Ishikawa (cell line): ENCODE measurements around the gene MRPL36.

ENCODE experiments used
- CEBPB ChIP-seq: IDR thresholded peaks from 2 replicates; pipeline ENCODE4 v1.6.1; 2012
- CREB1 ChIP-seq: IDR thresholded peaks from 2 replicates; pipeline ENCODE4 v1.6.1; 2012; ENCODE audit warnings: low read depth
- EP300 ChIP-seq: IDR thresholded peaks from 2 replicates; pipeline ENCODE4 v1.6.1; 2012; ENCODE audit warnings: borderline replicate concordance
- NFIC ChIP-seq: IDR thresholded peaks from 2 replicates; pipeline ENCODE4 v1.6.1; 2012
- RAD21 ChIP-seq: IDR thresholded peaks from 2 replicates; pipeline ENCODE4 v1.6.1; 2012; ENCODE audit warnings: low read depth
- TAF1 ChIP-seq: IDR thresholded peaks from 2 replicates; pipeline ENCODE4 v1.6.1; 2012; ENCODE audit warnings: low read depth, mild to moderate bottlenecking
- TCF12 ChIP-seq: IDR thresholded peaks from 2 replicates; pipeline ENCODE4 v1.6.1; 2012; ENCODE audit warnings: low read depth
- YY1 ChIP-seq: IDR thresholded peaks from 2 replicates; pipeline ENCODE4 v1.6.1; 2012; ENCODE audit warnings: low read depth
- TF ChIP-seq, protein P1 (sequence below): IDR thresholded peaks from 2 replicates; pipeline ENCODE4 v1.6.1; 2012
- TF ChIP-seq, protein P2 (sequence below): IDR thresholded peaks from 2 replicates; pipeline ENCODE4 v1.6.1; 2012
- TF ChIP-seq, protein P3 (sequence below): IDR thresholded peaks from 2 replicates; pipeline ENCODE4 v1.6.1; 2012; ENCODE audit warnings: low read depth, mild to moderate bottlenecking

DNA sequence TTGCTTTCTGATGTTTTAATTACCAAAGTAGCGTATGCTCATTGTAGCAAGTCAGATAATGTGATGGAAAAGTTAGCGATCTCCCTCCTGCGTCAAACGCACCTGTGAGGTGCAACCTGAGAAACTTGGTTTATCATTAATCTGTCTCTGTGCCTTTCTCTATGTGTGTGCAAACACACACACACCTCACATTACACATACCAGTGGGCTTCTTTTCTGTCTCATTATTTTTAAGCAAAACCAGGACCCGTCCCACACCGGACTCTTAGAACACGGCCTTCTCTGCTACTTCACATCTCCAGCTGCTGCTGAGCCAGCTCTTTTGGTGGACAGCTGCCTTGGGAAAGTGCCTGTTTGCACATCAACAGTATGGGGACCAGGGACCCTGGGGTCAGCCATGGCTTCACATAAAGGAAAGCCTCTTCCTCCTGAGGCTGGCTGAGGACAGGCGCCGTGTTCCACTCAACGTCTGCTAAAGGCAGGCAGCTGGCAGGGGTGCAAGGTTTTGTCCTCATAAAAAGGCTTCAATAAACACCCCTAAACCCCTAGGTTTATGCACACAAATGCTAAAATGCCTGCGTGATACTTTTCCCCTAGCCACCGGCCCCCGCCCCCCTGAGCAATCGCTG, 44.2 kb downstream of the MRPL36 start:
- TF ChIP-seq, protein P1, sequence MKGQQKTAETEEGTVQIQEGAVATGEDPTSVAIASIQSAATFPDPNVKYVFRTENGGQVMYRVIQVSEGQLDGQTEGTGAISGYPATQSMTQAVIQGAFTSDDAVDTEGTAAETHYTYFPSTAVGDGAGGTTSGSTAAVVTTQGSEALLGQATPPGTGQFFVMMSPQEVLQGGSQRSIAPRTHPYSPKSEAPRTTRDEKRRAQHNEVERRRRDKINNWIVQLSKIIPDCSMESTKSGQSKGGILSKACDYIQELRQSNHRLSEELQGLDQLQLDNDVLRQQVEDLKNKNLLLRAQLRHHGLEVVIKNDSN, result no peak
- no peak for TF ChIP-seq RAD21
- TF ChIP-seq TAF1, result no peak
- TF ChIP-seq, protein P2, sequence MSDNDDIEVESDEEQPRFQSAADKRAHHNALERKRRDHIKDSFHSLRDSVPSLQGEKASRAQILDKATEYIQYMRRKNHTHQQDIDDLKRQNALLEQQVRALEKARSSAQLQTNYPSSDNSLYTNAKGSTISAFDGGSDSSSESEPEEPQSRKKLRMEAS, result no peak
- TF ChIP-seq, protein P3, sequence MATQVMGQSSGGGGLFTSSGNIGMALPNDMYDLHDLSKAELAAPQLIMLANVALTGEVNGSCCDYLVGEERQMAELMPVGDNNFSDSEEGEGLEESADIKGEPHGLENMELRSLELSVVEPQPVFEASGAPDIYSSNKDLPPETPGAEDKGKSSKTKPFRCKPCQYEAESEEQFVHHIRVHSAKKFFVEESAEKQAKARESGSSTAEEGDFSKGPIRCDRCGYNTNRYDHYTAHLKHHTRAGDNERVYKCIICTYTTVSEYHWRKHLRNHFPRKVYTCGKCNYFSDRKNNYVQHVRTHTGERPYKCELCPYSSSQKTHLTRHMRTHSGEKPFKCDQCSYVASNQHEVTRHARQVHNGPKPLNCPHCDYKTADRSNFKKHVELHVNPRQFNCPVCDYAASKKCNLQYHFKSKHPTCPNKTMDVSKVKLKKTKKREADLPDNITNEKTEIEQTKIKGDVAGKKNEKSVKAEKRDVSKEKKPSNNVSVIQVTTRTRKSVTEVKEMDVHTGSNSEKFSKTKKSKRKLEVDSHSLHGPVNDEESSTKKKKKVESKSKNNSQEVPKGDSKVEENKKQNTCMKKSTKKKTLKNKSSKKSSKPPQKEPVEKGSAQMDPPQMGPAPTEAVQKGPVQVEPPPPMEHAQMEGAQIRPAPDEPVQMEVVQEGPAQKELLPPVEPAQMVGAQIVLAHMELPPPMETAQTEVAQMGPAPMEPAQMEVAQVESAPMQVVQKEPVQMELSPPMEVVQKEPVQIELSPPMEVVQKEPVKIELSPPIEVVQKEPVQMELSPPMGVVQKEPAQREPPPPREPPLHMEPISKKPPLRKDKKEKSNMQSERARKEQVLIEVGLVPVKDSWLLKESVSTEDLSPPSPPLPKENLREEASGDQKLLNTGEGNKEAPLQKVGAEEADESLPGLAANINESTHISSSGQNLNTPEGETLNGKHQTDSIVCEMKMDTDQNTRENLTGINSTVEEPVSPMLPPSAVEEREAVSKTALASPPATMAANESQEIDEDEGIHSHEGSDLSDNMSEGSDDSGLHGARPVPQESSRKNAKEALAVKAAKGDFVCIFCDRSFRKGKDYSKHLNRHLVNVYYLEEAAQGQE, result no peak
- no peak for TF ChIP-seq EP300
- no peak for TF ChIP-seq YY1
- TF ChIP-seq CEBPB, result no peak
- no peak for TF ChIP-seq CREB1
- TF ChIP-seq TCF12, result no peak
- no peak for TF ChIP-seq NFIC
